Posterior vena cava (tissue), 2 donors: ENCODE data around the gene MED13L. TPM values are rescaled to one million over a fixed set of nuclear protein-coding genes. Genes with fewer than 3 reads are reported as not detected.

Experiments used
- DNase-seq: peaks from one replicate; pipeline ENCODE4 v3.0.0-alpha.2; 2020; ENCODE audit warnings: low spot score
- intact Hi-C, 2 donors: fragments of 100-400 bp; cut with DNase I; formaldehyde crosslinking; loops; one replicate each; pipeline versions ENCODE4 v1.14.1 to v1.14.2; 2022 to 2023
- long read RNA-seq, 2 donors: library from polyadenylated mRNA; unstranded; transcript quantifications; one replicate each; pipeline ENCODE4 v2.0.0, GENCODE V29; 2020 to 2021
- total RNA-seq, 2 donors: library from RNA; stranded (reverse); fragmentation: NEBNext Ultra II Directional; extraction: Animal tissue kit (Norgen Biotek cat#: 25700); gene quantifications; one replicate each; pipeline ENCODE4 v1.2.1, GENCODE V29; 2021
- donor health status: DM: yes; HTN: yes; CAD: no.
- donor health status: DM: yes; HTN: yes; CAD: no.

MED13L gene
- 100 to 1,000 TPM; 133 to 176 TPM for total RNA-seq
- long read RNA-seq, donor 1, partial matches to known transcripts = 12 of 34 reads
- long read RNA-seq, donor 1, other reads (novel, unspliced or antisense) = 20 of 34 reads
- long read RNA-seq, donor 2, partial matches to known transcripts = 4 of 12 reads
- long read RNA-seq, donor 2, other reads (novel, unspliced or antisense) = 8 of 12 reads

- DNase-seq = peak; percentile 96
Measured at GRCh38 chr12:116277467-116278278, at the start of gene MED13L. Gene MED13L (minus strand): TSS chr12:116277693. CDS start chr12:116277131, 562 bp downstream.

GRCh38 chr12:116325336-116325664 is 47.8 kb upstream of the MED13L start:
- no peak for DNase-seq
- intact Hi-C loops = loop anchor here in 1 of 2 donors (10.0 kb wide), 1 partner anchor 60 kb away; no protein-coding TSS in a partner anchor

More at GRCh38 chr12:116277467-116278278, at the start of gene MED13L:
- intact Hi-C loops = loop anchor here in 1 of 2 donors (5.0 to 10.0 kb wide), 2 partner anchors 105 to 147 kb away; no protein-coding TSS in a partner anchor

- DNase-seq = no peak
- intact Hi-C loops = loop anchor here in 1 of 2 donors (10.0 kb wide), 1 partner anchor 60 kb away; no protein-coding TSS in a partner anchor
Measured at GRCh38 chr12:116324654-116325335, 47.3 kb upstream of the MED13L start.

- no peak for DNase-seq
- intact Hi-C loops = loop anchor here in 1 of 2 donors (10.0 kb wide), 1 partner anchor 61 kb away; no protein-coding TSS in a partner anchor
Measured at GRCh38 chr12:116323406-116324386, 46.2 kb upstream of the MED13L start.

GRCh38 chr12:116321913-116322312 is 44.4 kb upstream of the MED13L start:
- intact Hi-C loops = loop anchor here in 1 of 2 donors (10.0 kb wide), 1 partner anchor 63 kb away; no protein-coding TSS in a partner anchor
- DNase-seq = no peak

GRCh38 chr12:116320791-116321217 is 43.3 kb upstream of the MED13L start:
- intact Hi-C loops = loop anchor here in 1 of 2 donors (10.0 kb wide), 1 partner anchor 64 kb away; no protein-coding TSS in a partner anchor
- no peak for DNase-seq

- intact Hi-C loops = loop anchor here in 1 of 2 donors (10.0 kb wide), 1 partner anchor 65 kb away; no protein-coding TSS in a partner anchor
- peak; percentile 89 for DNase-seq
Measured at GRCh38 chr12:116319898-116320621, 42.6 kb upstream of the MED13L start.

GRCh38 chr12:116319233-116319897 is 41.9 kb upstream of the MED13L start:
- intact Hi-C loops = no loop called here
- no peak for DNase-seq

- intact Hi-C loops = no loop called here
- no peak for DNase-seq
Measured at GRCh38 chr12:116318576-116319232, 41.2 kb upstream of the MED13L start.

GRCh38 chr12:116317986-116318575 is 40.6 kb upstream of the MED13L start:
- intact Hi-C loops = no loop called here
- DNase-seq = no peak

GRCh38 chr12:116317139-116317538 is 39.6 kb upstream of the MED13L start:
- DNase-seq = no peak
- intact Hi-C loops = no loop called here

GRCh38 chr12:116314477-116314876 is 37.0 kb upstream of the MED13L start:
- intact Hi-C loops = no loop called here
- no peak for DNase-seq

GRCh38 chr12:116313194-116313927 is 35.9 kb upstream of the MED13L start:
- intact Hi-C loops = no loop called here
- no peak for DNase-seq

- DNase-seq = no peak
- intact Hi-C loops = no loop called here
Measured at GRCh38 chr12:116310082-116310481, 32.6 kb upstream of the MED13L start.

GRCh38 chr12:116309343-116309742 is 31.9 kb upstream of the MED13L start:
- no peak for DNase-seq
- intact Hi-C loops = no loop called here

- intact Hi-C loops = no loop called here
- DNase-seq = no peak
Measured at GRCh38 chr12:116308647-116309046, 31.2 kb upstream of the MED13L start.
